Cerebellar nuclear complex (tissue), 1 donor: Measurements from ENCODE around the gene CCDC121.

Source experiments
- DNase-seq, 2 experiments: peaks; one replicate each; lab custom pipeline; 2025; lab: John Stamatoyannopoulos, UW

The CCDC121 gene

DNA sequence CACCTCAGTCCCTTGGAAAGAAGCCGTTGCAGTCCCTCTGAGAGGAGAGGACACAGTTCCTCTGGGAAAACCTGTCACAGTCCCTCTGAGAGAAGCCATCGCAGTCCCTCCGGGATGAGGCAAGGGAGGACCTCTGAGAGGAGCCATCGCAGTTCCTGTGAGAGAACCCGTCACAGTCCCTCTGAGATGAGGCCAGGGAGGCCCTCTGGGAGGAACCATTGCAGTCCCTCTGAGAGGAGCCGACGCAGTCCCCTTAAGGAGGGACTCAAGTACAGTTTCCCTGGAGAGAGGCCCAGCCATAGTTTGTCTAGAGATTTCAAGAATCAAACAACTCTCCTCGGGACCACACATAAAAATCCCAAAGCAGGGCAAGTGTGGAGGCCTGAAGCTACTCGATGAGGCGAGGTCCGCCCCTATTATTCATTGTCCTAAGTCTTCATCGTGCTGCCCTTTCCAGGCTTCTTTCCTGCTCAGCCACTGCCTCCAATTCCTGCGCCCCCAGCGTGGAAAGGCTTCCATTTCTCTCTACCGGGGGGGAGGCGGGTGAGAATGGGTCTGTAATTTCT, 46.6 kb downstream of the CCDC121 start:
- DNase-seq = no peak

DNA sequence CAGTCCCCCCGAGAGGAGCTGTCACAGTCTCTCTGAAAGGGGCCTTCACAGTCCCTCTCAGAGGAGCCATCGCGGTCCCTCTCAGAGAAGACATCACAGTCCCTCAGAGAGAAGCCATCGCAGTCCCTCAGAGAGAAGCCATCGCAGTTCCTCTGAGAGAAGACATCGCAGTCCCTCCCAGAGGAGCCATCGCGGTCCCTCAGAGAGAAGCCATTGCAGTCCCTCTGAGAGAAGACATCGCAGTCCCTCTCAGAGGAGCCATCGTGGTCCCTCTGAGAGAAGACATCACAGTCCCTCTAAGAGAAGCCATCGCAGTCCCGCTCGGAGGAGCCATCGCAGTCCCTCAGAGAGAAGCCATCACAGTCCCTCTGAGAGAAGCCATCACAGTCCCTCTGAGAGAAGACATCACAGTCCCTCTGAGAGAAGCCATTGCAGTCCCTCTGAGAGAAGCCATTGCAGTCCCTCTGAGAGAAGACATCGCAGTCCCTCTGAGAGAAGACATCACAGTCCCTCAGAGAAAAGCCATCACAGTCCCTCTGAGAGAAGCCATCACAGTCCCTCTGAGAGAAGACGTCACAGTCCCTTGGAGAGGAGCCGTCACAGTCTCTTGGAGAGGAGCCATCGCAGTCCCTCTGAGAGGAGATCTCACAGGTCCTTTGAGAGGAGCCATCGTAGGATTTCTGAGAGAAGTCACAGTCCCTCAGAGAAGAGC, 47.2 kb downstream of the CCDC121 start:
- DNase-seq = no peak
